ENCODE results near the gene TTC17. TPM values are rescaled to one million over a fixed set of nuclear protein-coding genes. Genes with fewer than 3 reads are reported as not detected.

TTC17 gene
- total RNA-seq, 2 experiments from 2014 or later = 71.3 to 84.2 TPM

DNA sequence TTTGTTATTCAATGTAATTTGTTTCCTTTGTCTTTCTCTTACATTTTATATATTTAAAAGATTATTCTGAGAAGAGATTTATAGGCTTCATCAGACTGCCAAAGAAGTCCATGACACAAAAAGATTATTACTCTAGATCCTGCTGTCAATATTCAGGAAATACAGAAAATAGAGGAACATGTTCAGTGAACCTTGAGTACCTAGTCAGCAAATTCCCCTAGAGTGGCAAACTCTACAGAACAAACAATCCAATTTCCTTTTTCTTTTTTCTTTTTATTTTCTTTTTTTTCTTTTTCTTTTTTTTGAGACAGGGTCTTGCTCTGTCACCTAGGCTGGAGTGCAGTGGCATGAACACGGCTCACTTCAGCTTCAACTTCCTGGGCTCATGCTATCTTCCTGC, 23.9 kb downstream of the TTC17 start:
- H3K9me2 ChIP-seq (ENCODE audit: insufficient read depth, low read length) = no peaks in the 10 kb centered on the region
- no peak overlapping the region for H3K4me2 ChIP-seq (ENCODE audit: low read length)
- no peaks in the 10 kb centered on the region for H3K9me3 ChIP-seq (ENCODE audit: low read length)
- BruUV-seq (replicated peaks) = no TSS peak
- POLR2A ChIA-PET = interaction anchor here (1.1 kb wide), 1 partner anchor 10 kb away, joined by 5 read pairs; no protein-coding TSS in a partner anchor
- no peaks in the 10 kb centered on the region for H3K4me1 ChIP-seq (ENCODE audit: insufficient read depth, low read length, poor library complexity, severe bottlenecking)
- intact Hi-C loops (cut with micrococcal nuclease; ENCODE audit: unreplicated experiment) = no loop called here
- no peaks in the 10 kb centered on the region; the same call in 1 of the 2 replicates for H4K20me1 ChIP-seq (ENCODE audit: insufficient read depth, low read length)
- DNase-seq (ENCODE audit: low spot score) = no peak
- CTCF ChIA-PET (ENCODE audit: unreplicated experiment) = no interaction called here
- peaks cover 6% of the 10 kb centered on the region for H3K79me2 ChIP-seq (ENCODE audit: insufficient read depth, low read depth, low read length)
- no peak overlapping the region for H3K4me3 ChIP-seq (ENCODE audit: low read depth, low read length, poor library complexity, severe bottlenecking)
- H2AFZ ChIP-seq (ENCODE audit: low read length) = no peak overlapping the region
- H3K27ac ChIP-seq (ENCODE audit: low read depth, low read length, poor library complexity, severe bottlenecking) = no peak overlapping the region
- TF ChIP-seq, protein P1, sequence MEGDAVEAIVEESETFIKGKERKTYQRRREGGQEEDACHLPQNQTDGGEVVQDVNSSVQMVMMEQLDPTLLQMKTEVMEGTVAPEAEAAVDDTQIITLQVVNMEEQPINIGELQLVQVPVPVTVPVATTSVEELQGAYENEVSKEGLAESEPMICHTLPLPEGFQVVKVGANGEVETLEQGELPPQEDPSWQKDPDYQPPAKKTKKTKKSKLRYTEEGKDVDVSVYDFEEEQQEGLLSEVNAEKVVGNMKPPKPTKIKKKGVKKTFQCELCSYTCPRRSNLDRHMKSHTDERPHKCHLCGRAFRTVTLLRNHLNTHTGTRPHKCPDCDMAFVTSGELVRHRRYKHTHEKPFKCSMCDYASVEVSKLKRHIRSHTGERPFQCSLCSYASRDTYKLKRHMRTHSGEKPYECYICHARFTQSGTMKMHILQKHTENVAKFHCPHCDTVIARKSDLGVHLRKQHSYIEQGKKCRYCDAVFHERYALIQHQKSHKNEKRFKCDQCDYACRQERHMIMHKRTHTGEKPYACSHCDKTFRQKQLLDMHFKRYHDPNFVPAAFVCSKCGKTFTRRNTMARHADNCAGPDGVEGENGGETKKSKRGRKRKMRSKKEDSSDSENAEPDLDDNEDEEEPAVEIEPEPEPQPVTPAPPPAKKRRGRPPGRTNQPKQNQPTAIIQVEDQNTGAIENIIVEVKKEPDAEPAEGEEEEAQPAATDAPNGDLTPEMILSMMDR (conservative IDR thresholded peaks at IDR 0.05; ENCODE audit: low read length) = no peak
- TF ChIP-seq EZH2phosphoT487 (IDR thresholded peaks at IDR 0.05; ENCODE audit: borderline replicate concordance, low read depth, low read length) = no peak
- peaks cover 79% of the 10 kb centered on the region for H3K36me3 ChIP-seq (ENCODE audit: insufficient read depth, low read length)

DNA sequence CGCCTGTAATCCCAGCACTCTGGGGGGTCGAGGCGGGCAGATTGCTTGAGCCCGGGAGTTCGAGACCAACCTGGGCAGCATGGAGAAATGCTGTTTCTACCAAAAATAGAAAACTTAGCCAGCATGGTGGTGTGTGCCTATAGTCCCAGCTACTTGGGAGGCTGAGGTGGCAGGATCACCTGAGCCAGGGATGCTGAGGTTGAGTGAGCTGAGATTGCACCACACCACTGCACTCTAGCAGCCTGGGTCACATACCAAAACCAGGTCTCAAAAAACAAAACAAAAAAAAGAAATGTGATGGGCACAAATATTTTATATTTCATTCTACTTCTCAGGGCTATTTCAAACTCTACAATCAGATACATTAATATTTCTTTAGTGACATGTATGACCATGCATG, 25.7 kb downstream of the TTC17 start:
- Histone ChIP-seq H3K27ac (ENCODE audit: low read depth, low read length, poor library complexity, severe bottlenecking) (no peak overlapping the region), H3K4me3 (ENCODE audit: low read depth, low read length, poor library complexity, severe bottlenecking) (no peak overlapping the region), H3K36me3 (ENCODE audit: insufficient read depth, low read length) (peaks cover 83% of the 10 kb centered on the region), H3K9me2 (ENCODE audit: insufficient read depth, low read length) (no peaks in the 10 kb centered on the region), H2AFZ (ENCODE audit: low read length) (no peak overlapping the region), H3K4me2 (ENCODE audit: low read length) (no peak overlapping the region), H3K79me2 (ENCODE audit: insufficient read depth, low read depth, low read length) (no peaks in the 10 kb centered on the region; the same call in 1 of the 2 replicates), H3K9me3 (ENCODE audit: low read length) (no peaks in the 10 kb centered on the region), H3K4me1 (ENCODE audit: insufficient read depth, low read length, poor library complexity, severe bottlenecking) (no peaks in the 10 kb centered on the region), H4K20me1 (ENCODE audit: insufficient read depth, low read length) (no peaks in the 10 kb centered on the region)
- ChIA-PET CTCF (ENCODE audit: unreplicated experiment) (no interaction called here), POLR2A (interaction anchor here (0.6 to 1.0 kb wide), 3 partner anchors 11 to 30 kb away, joined by 3 to 4 read pairs (median 4); no protein-coding TSS in a partner anchor)
- no peak for DNase-seq (ENCODE audit: low spot score)
- no TSS peak for BruUV-seq (replicated peaks)
- intact Hi-C loops (cut with micrococcal nuclease; ENCODE audit: unreplicated experiment) = no loop called here
- TF ChIP-seq, protein P1 (conservative IDR thresholded peaks at IDR 0.05; ENCODE audit: low read length) = no peak
- TF ChIP-seq EZH2phosphoT487 (IDR thresholded peaks at IDR 0.05; ENCODE audit: borderline replicate concordance, low read depth, low read length) = no peak

DNA sequence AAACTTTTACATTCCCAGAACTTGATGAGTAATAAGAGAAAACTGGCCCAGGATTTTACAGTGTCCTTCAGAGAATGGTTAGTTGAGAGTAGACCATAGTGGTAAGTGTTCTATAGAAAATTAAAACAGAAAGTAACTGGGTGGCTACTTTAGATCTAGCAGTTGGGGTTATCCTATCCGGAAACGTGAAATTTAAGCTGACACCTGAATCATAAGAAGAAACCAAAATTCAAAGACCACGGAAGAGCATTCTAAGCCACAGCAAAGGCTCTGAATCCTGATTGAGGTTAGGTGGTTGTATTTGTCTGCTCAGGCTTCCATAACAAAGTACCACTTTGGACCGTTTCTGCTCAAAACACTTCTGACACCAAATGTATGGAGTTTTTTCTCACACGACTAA, 34.0 kb downstream of the TTC17 start:
- no peak for DNase-seq (ENCODE audit: low spot score)
- H3K4me1 ChIP-seq (ENCODE audit: insufficient read depth, low read length, poor library complexity, severe bottlenecking) = no peaks in the 10 kb centered on the region
- H2AFZ ChIP-seq (ENCODE audit: low read length) = no peak overlapping the region
- H3K9me3 ChIP-seq (ENCODE audit: low read length) = no peaks in the 10 kb centered on the region
- no peaks in the 10 kb centered on the region for H3K9me2 ChIP-seq (ENCODE audit: insufficient read depth, low read length)
- TF ChIP-seq EZH2phosphoT487 (IDR thresholded peaks at IDR 0.05; ENCODE audit: borderline replicate concordance, low read depth, low read length) = no peak
- TF ChIP-seq, protein P1 (conservative IDR thresholded peaks at IDR 0.05; ENCODE audit: low read length) = no peak
- ChIA-PET CTCF (ENCODE audit: unreplicated experiment) (no interaction called here), POLR2A (no interaction called here)
- peaks cover 71% of the 10 kb centered on the region for H3K36me3 ChIP-seq (ENCODE audit: insufficient read depth, low read length)
- H4K20me1 ChIP-seq (ENCODE audit: insufficient read depth, low read length) = no peaks in the 10 kb centered on the region; the same call in 1 of the 2 replicates
- H3K27ac ChIP-seq (ENCODE audit: low read depth, low read length, poor library complexity, severe bottlenecking) = no peak overlapping the region
- TSS peak; percentile 14 for BruUV-seq (replicated peaks)
- intact Hi-C loops (cut with micrococcal nuclease; ENCODE audit: unreplicated experiment) = no loop called here
- H3K4me2 ChIP-seq (ENCODE audit: low read length) = no peak overlapping the region
- no peaks in the 10 kb centered on the region for H3K79me2 ChIP-seq (ENCODE audit: insufficient read depth, low read depth, low read length)
- no peak overlapping the region for H3K4me3 ChIP-seq (ENCODE audit: low read depth, low read length, poor library complexity, severe bottlenecking)

Data from OCI-LY7 (cell line).